Measurements from ENCODE around the gene ENO2.
"Not testable (repeated sequence)": the region's sequence is repeated elsewhere in the genome, so short reads cannot be mapped to it uniquely, and the experiment has no call there.

Gene ENO2

GRCh38 chr12:6914246-6914946 lies at the start of gene ENO2:
ENO2 (plus strand) TSS chr12:6914580; CDS start chr12:6915833, 1,253 bp downstream.
- DNase-seq, result peak; percentile 81 to 85

GRCh38 chr12:6865307-6865706 lies 49.1 kb upstream of the ENO2 start:
- DNase-seq, result not testable (repeated sequence)

DNA sequence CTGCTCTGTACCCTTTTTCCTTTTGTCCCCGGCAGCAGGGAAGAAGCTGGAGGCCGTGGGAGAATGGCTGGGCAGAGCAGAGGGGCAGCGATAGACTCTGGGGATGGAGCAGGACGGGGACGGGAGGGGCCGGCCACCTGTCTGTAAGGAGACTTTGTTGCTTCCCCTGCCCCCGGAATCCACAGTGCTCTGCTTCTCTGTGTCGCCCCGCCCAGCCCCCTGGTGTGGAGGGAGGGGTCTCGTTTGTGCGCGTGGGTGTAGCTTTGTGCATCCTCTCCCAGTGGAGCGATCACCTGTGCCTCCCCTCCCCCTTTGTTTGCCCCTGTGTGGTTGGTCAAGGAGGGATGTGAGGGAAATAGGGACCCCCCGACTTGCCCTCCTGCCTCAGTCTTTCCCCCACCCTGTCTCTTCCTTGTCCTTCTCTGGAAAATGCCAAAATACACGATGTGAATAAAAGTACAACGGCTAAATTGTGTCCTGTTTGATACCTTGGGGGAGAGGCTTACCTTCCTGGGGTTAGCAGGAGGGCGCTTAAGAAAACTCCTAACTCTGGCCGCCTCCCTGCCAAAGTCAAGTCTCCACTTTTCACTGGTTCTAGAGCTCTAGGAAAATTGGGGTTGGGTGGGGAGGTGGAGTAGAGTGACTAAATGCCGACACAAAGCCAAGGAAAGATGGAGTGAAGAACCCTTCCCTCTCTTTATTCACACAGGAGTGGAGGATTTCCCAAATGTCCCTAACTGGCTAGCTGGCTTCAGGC lies 48.0 kb upstream of the ENO2 start:
- DNase-seq, result no peak

GRCh38 chr12:6866920-6867412 lies 47.4 kb upstream of the ENO2 start:
- no peak for DNase-seq

DNA sequence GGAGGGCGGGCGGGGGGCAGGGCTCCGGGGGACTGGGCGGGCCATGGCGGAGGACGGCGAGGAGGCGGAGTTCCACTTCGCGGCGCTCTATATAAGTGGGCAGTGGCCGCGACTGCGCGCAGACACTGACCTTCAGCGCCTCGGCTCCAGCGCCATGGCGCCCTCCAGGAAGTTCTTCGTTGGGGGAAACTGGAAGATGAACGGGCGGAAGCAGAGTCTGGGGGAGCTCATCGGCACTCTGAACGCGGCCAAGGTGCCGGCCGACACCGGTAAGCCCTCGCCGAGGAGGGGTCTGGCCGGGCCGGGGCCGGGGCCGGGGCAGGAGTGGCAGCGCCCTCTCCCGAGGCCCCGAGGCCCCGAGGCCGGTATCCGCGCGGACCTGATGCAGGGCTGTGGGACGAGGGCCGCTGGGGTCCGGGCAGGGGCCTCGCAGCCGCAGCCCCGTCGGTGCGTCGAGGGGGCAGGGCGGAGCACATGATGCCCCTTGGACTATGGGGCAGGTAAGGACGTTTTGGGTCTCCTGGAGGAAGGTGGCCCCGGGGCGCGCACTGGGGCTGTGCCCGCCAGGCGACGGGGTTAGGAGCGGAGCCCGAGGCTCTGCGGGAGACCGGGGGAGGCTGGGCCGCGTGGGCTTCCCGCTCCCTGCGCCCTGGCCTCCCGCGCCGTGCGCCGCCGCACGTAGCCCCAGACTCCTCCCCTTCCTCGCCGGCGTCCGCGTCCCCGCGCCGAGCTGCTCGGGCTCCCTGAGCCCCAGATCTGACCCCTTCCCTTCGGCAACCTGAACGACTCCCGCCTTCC lies 46.8 kb upstream of the ENO2 start, which contains the start of gene TPI1:
Gene TPI1, plus strand, starts transcription at position 119 of the 798 bp plus-strand sequence. Its CDS starts 36 bp downstream, at position 155.
- peak; percentile 71 to 73 for DNase-seq

DNA sequence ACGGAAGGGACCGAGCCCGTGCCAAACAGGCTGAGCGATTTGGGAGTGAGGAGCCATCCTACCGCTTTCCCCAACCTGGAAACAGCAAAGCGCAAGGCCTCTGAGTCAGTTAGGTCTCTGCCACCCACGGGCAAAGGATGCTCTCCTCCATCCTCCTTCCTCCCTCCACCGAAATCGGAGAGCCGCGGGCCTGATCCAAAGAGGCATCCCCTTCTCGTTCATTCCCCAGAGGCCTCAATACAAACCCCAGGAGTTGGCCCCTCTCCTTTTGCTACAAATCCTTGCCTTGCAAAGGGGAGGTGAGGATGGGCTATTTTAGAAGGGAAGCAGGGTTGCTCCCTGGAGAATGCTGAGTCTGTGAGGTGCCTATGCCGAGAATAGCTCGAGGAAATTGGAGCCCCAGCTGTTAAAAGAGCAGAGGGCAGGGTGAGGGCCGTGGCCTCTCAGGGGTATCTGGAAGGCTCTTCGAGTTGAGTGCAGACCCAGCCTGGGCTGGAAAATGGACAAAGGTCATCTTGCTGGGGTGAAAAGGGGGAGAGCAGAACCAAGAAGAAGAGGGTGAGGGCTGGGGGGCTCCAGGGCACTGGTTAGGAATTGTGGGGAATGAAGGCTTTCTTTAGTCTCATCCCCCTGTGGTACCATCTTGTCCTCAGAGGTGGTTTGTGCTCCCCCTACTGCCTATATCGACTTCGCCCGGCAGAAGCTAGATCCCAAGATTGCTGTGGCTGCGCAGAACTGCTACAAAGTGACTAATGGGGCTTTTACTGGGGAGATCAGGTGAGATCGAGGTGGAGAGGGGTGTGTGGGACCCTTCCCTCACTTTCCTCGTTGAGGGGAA lies 46.0 kb upstream of the ENO2 start:
- DNase-seq, result peak in 1 of 2 experiments; percentile 23

DNA sequence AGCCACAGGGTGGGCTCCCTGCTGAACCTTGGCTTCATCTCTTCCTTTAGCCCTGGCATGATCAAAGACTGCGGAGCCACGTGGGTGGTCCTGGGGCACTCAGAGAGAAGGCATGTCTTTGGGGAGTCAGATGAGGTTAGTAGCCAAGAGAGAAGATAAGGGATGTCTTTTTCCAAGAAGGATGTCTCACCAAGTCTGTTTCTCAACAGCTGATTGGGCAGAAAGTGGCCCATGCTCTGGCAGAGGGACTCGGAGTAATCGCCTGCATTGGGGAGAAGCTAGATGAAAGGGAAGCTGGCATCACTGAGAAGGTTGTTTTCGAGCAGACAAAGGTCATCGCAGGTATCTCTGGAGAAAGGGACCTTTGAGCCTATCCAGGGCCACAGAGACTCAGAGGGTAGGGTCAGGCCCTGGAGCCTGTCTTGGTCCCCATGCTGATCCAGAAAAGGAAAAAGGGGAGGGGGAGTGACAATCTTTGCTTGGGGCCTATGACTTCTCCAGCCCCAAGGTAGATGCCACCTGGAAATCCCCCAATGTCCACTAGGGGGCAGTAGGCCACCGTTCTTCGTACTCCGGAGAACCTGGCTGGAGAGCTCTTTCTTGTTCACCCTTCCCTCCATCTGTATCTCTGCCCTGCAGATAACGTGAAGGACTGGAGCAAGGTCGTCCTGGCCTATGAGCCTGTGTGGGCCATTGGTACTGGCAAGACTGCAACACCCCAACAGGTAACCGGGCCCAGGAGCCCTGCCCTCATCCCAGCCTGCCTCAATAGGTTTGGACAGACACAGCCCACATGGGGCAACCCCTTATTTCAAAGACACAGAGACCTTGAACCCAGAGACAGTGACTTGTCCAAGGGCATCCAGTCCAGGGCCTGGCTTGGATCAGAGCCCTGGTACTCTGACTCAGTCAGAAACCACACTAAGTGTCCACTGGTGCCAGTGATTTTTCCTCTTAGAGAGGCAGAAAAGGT lies 45.0 kb upstream of the ENO2 start:
- peak; percentile 86 to 87 for DNase-seq

GRCh38 chr12:6870304-6870703 lies 44.1 kb upstream of the ENO2 start:
- not testable (repeated sequence) for DNase-seq

DNA sequence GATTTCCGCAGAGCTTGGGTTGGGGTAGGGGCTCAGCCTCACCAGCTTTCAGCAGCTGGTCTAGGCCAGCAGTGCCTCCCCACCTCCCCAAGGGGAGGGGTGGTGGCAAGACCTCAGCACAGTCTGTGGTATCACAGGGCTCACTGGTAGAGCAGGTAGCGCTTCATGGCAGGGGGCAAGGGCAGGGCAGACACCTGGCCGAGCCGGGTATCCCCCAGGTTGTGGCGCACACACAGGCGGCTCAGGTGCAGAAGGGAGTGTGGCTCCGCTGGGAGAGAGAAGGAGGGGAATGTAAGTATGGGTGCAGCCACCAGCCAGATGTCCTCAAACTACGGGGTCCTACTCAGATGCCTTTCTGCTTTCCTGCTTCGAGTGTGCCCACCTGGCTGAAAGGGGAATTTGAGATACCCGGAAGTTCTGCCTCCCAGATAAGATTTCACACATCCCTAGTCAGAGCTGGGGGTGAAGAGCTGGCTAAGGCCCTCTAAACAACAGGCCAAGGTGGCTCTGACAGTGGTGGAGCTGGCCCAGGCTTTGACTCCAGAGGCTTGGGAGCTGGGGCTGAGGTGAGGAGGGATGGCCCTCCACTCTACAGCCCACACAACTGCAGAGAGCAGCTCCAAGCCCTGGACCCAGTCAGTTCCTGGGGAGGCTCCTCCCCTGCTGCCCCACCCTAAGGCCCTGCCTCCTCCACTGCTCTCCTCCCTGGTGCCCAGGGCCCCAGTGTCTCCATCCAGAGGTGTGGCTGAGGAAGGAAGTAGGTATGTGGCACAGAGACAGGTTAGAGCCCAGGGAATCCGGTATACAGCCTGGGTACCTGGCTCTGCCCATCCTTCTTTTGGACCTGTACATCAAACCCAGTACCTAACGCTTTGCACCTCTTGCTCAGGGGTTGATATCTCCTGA lies 43.1 kb upstream of the ENO2 start:
- no peak for DNase-seq

DNA sequence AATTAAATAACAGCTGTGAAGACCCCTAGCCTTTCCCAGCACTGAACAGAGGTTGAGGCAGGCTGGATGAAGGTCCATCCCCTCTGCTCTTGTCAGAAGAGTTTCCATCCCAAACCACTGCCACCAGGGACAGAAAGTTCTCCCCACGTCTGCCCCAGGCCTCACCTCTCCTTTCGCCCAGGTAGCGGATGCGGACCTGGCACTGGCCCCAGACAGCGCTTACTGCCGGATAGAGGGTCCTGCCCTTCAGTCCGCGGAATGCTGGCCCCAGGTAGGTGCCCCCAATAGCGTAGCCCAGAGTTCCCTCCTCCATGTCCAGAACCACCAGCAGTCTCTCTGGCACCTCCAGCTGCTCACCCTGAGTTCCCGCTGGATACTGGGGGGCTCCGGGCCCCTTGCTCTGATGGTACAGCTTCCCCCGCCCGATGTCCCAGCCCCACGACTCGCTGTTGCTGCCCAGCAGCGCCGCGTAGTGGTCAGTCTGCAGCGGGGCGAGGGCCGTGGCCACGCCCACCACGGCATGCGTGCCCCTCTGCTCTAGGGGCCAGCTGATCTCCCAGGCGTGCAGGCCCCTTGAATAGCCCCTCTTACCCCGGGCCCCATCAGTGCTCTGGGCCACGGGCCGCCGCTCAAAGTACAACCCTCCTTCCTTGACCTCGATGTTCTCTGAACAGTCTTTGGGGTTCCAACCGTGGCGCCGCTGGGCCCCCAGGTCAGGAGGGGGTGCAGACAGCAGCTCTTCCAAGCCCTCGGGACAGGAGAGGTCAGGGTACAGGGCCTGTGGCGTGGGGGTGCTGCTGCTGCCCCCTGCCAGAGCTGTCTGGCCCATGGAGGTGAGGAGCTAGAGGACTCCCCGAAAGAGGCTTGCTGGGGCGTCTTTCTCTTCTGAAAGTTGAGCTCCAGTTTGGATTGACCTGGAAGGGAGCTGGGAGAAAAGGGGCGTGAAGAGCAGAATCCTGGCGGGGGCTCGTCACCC lies 42.0 kb upstream of the ENO2 start:
- peak; percentile 74 to 78 for DNase-seq

DNA sequence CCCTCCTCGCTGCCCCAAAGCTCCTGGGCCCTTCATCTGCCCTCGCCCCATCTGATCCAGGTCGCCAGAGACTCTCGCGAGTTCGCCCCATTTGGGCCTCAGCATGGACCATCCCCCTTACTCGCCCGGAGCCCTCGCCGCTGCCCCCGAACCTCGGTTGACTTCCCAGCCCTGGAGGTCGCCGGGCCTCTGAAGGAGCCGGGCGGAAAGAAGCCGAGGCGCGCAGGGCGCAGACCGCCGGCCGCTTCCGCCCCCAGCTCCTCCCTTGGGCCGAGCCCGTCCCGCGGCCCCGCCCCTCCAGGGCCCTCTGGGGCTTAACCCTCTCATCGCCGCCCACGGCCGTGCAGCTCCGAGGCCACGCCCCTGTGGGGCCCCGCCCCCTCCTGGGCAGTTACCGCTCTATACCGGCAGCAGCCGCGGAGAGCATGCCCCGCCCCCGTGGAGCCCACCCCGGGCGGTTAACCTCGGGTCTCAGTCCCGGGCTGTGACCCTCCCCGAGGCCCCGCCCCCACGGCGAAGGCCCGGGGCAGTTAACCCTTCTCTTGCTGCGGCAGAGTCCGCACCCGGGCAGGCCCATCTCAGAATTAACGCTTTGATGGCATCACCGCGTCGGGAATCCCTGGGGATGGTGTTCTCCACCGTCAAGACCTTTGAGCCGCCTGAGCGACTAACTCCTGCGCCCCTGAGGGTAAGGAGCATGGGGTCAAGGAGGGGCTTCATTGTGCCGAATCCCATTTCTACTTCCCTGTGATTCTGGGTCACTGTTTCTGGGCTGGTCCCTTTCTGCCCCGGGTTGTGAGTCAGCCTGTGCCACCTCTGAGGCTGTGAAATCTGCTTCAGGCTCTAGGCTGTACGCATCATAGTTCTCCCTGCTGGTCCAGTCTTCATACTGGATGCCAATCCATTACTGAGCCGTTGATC lies 41.0 kb upstream of the ENO2 start, which contains the start of gene SPSB2:
Gene SPSB2, minus strand, starts transcription at position 210 of the 921 bp plus-strand sequence. CDS start 402 bp downstream, outside the sequence.
- peak; percentile 98 for DNase-seq

- not testable (repeated sequence) for DNase-seq
Observed at GRCh38 chr12:6874015-6874368, 40.4 kb upstream of the ENO2 start.

DNA sequence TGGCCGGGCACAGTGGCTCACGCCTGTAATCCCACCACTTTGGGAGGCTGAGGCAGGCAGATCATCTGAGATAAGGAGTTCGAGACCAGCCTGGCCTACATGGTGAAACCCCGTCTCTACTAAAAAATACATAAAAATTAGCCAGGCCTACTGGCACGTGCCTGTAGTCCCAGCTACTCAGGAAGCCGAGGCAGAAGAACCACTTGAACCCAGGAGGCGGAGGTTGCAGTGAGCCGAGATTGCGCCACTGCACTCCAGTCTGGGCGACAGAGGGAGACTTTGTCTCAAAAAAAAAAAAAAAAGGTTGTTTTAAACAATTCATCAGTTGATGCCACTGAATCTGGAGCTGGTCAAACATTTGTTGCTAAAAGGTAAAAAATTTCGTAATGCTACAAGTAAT lies 34.6 kb upstream of the ENO2 start:
- DNase-seq, result not testable (repeated sequence)

DNA sequence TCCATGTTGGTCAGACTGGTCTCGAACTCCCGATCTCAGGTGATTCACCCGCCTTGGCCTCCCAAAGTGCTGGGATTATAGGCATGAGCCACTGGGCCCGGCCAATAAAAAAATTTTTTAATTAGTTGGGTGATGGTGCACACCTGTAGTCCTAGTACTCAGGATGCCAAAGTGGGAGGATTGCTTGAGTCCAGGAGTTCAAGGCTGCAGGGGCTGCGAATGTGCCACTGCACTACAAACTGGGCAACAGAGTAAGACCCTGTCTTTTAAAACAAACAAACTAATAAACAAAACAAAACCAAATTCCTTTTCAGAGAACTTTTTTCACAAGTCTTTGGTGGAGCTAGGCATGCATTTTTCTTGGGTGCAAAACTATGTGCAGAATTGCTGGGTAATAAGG lies 31.1 kb upstream of the ENO2 start:
- DNase-seq, result no peak

DNA sequence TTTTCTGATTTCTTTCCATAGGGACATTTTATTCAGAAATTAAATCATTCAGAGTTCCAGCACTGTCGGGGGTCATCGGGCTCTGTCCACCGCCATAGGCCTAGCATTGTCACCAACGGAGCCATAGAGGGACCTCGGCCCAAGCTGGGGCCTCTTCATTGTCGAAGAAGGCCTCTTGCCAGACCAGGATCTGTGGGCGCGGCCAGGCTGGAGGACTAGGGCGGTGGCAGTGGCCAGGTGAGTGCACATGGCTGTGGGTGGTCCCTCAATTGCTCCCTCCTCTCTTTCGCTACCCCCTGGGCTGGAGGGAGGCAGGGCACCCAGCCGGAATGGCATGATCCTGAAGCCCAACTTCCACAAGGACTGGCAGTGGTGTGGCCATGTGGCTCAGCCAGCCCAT lies 30.7 kb upstream of the ENO2 start:
- DNase-seq, result no peak

GRCh38 chr12:6884539-6884938 lies 29.8 kb upstream of the ENO2 start:
- DNase-seq, result no peak
